HepG2 (cell line): ENCODE data around the gene LRRFIP2. TPM values are rescaled to one million over a fixed set of nuclear protein-coding genes. Genes with fewer than 3 reads are reported as not detected.
"Not testable (repeated sequence)": the region's sequence is repeated elsewhere in the genome, so short reads cannot be mapped to it uniquely, and the experiment has no call there.

Source experiments
- ATAC-seq: fragments of 200-7000 bp; cut with Tn5 transposase; 3 replicates; pipeline ENCODE4 v1.9.1; 2020; ENCODE audit warnings: mild to moderate bottlenecking, moderate library complexity
- BruUV-seq: library from RNA; stranded (reverse); fragments of 400-500 nt; replicated peaks from 2 replicates; lab custom pipeline; 2021; lab: Mats Ljungman, UMichigan
- CTCF ChIA-PET: fragments of 300-600 bp; formaldehyde crosslinking; extraction: SDS; loops from one replicate; lab custom pipeline; 2021; ENCODE audit warnings: low total read pairs, inconsistent platforms, low intra/inter-chr PET ratio; lab: Yijun Ruan, JAX
- POLR2A ChIA-PET: fragments of 350-600 bp; sonication (Branson Sonifier 250); formaldehyde crosslinking; loops from one replicate; lab custom pipeline; 2020; ENCODE audit warnings: antibody characterized with exemption, inconsistent platforms; lab: Yijun Ruan, JAX
- DNase-seq: peaks from one replicate; pipeline ENCODE4 v3.0.0-alpha.2; 2015; ENCODE audit warnings: low spot score
- FAIRE-seq: peaks from 3 replicates; lab custom pipeline; 2011; peaks lifted over from hg19 to GRCh38; lab: Jason Lieb, UNC
- H2AFZ ChIP-seq: one replicate; pipeline ENCODE4 v1.6.1; 2011; ENCODE audit warnings: low read length, inconsistent platforms
- H3K27ac ChIP-seq: fragments of 300-600 bp; 3 replicates; pipeline ENCODE4 v1.8.0; 2011; ENCODE audit warnings: mixed run types, mild to moderate bottlenecking, mixed read lengths, low read length, inconsistent platforms; ENCODE audit not compliant: insufficient read depth; ENCODE audit errors: extremely low read length
- H3K27me3 ChIP-seq, 2 experiments: fragments of 200-600 bp in 1 of 2; 2 replicates in 1 of 2; 3 replicates in 1 of 2; pipeline versions ENCODE4 v1.6.0 to v1.8.0; 2011; ENCODE audit warnings: low read length in 2 of 2, mild to moderate bottlenecking in 2 of 2, moderate library complexity in 2 of 2, inconsistent platforms in 1 of 2; ENCODE audit not compliant: insufficient read depth in 2 of 2, control insufficient read depth in 1 of 2
- H3K36me3 ChIP-seq, 2 experiments: fragments of 200-600 bp in 1 of 2; replicated peaks in 1 of 2; 2 replicates in 1 of 2; 3 replicates in 1 of 2; pipeline versions ENCODE4 v1.5.1 to v1.8.0; 2011; ENCODE audit warnings: low read length in 2 of 2, inconsistent platforms in 1 of 2; ENCODE audit not compliant: insufficient read depth in 2 of 2, control insufficient read depth in 1 of 2
- H3K4me1 ChIP-seq: 2 replicates; pipeline ENCODE4 v1.5.1; 2012; ENCODE audit warnings: low read length, inconsistent platforms; ENCODE audit not compliant: insufficient read depth
- H3K4me2 ChIP-seq: 2 replicates; pipeline ENCODE4 v1.6.0; 2011; ENCODE audit warnings: low read depth, low read length, inconsistent platforms
- H3K4me3 ChIP-seq, 3 experiments: fragments of 200-600 bp in 1 of 3; sonication (generic), shearing (Covaris generic) in 1 of 3; replicated peaks in 1 of 3; 2 replicates each; pipeline ENCODE4 v1.5.1; 2011 to 2016; ENCODE audit warnings: low read length in 3 of 3, inconsistent platforms in 2 of 3, low read depth in 2 of 3, mild to moderate bottlenecking in 2 of 3, control low read depth in 1 of 3, mixed read lengths in 1 of 3; ENCODE audit not compliant: insufficient read depth in 1 of 3
- H3K79me2 ChIP-seq: one replicate; pipeline ENCODE4 v1.6.1; 2011; ENCODE audit warnings: low read length, inconsistent platforms; ENCODE audit not compliant: insufficient read depth
- H3K9ac ChIP-seq: 2 replicates; pipeline ENCODE4 v1.6.0; 2011; ENCODE audit warnings: mild to moderate bottlenecking, low read depth, low read length, inconsistent platforms; ENCODE audit not compliant: insufficient read depth
- H3K9me3 ChIP-seq: 2 replicates; pipeline ENCODE4 v1.5.1; 2012; ENCODE audit warnings: mild to moderate bottlenecking, low read length
- H4K20me1 ChIP-seq: 2 replicates; pipeline ENCODE4 v1.6.0; 2011; ENCODE audit warnings: inconsistent platforms, mild to moderate bottlenecking, low read length, moderate library complexity; ENCODE audit not compliant: insufficient read depth
- ELF4 ChIP-seq: sonication (generic); formaldehyde crosslinking; IDR thresholded peaks from 2 replicates; pipeline ENCODE4 v1.5.0; 2020; ENCODE audit warnings: missing genetic modification reagents, mild to moderate bottlenecking, moderate library complexity, borderline replicate concordance
- MAFF ChIP-seq: IDR thresholded peaks from 2 replicates; pipeline ENCODE4 v1.6.1; 2011; ENCODE audit warnings: low read depth, low read length, improper control_type of control experiment
- MAFK ChIP-seq, 2 experiments: IDR thresholded peaks in 1 of 2; conservative IDR thresholded peaks in 1 of 2; 2 replicates each; pipeline ENCODE4 v1.6.1; 2011; ENCODE audit warnings: improper control_type of control experiment in 2 of 2, low read length in 2 of 2
- WGBS: methylation state at CpG from one replicate; pipeline ENCODE4 v1.1.6; 2017; ENCODE audit warnings: low lambda C conversion rate; 5-methylcytosine and 5-hydroxymethylcytosine counted together
- in situ Hi-C: cut with HindIII; loops from 2 replicates; pipeline ENCODE4 v1.10.0; 2017; ENCODE audit warnings: low pct_unique_long_range_greater_than_20kb; ENCODE audit not compliant: extremely low pct_ligation_motif_present
- intact Hi-C: fragments of 100-400 bp; cut with micrococcal nuclease; formaldehyde crosslinking; loops from one replicate; pipeline ENCODE4 v1.10.0; 2022; ENCODE audit not compliant: unreplicated experiment
- polyA plus RNA-seq, 8 experiments: library from polyadenylated mRNA; depleted of rRNA in 3 of 8; stranded (reverse) in 7 of 8; unstranded in 1 of 8; fragments of >200 nt; fragmentation: Illumina TruSeq in 4 of 8; extraction: Trizol in 4 of 8; gene quantifications; 2 replicates each; pipeline versions ENCODE4 v1.2.1 to v1.2.3, GENCODE V29; 2011 to 2016; ENCODE audit warnings: low read depth in 4 of 8, missing spikeins in 1 of 8, mixed read lengths in 1 of 8; ENCODE audit not compliant: insufficient read depth in 1 of 8
- total RNA-seq, 5 experiments: library from RNA; depleted of rRNA; stranded (reverse); fragments of >200 nt; fragmentation: Illumina TruSeq; extraction: Trizol; gene quantifications; 2 replicates each; pipeline ENCODE4 v1.2.3, GENCODE V29; 2016; ENCODE audit warnings: low read depth in 1 of 5
- TF ChIP-seq, protein P1 (sequence below): IDR thresholded peaks from 2 replicates; pipeline ENCODE4 v1.6.1; 2012; ENCODE audit warnings: low read depth, low read length, improper control_type of control experiment

Gene LRRFIP2
- total and polyA plus RNA-seq, 2 of the 13 experiments (the other 11 are each of a cell fraction or from before 2014, with no cell fraction given): 13.5 to 32.2 TPM

DNA sequence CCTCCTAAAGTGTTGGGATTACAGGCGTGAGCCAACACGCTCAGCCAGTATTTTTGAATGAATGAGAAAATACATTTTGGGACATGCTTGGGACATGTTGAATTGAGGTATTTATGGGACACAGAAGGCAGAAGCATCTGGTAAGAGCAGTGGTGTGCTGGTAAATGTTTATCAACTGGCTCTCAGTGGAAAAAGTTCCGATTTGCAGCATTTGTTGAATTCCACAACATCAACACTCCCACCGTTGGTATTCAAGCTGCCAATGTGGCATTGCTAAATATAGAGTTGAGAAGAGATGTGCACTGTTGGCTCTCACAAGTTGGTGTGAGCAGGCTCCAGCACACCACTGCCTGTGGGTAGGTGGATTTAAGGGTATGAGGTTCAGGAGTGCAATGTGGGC is 35.8 kb upstream of the LRRFIP2 start:
- H3K36me3 ChIP-seq: no peaks in the 10 kb centered on the region
- H4K20me1 ChIP-seq: no peaks in the 10 kb centered on the region
- ChIA-PET POLR2A (no interaction called here), CTCF (no interaction called here)
- no peak for DNase-seq
- no peaks in the 10 kb centered on the region for H3K79me2 ChIP-seq
- no peak overlapping the region for H2AFZ ChIP-seq
- in situ Hi-C loops (loop anchor here (10.0 to 25.0 kb wide), 2 partner anchors 185 to 473 kb away; no protein-coding TSS in a partner anchor), intact Hi-C loops (no loop called here)
- H3K9me3 ChIP-seq: no peaks in the 10 kb centered on the region
- no peak overlapping the region for H3K4me3 ChIP-seq
- no TSS peak for BruUV-seq
- no peak overlapping the region for H3K4me2 ChIP-seq
- no peak overlapping the region for H3K27ac ChIP-seq
- 39% methylated on average over 4 of the region's 4 CpGs for WGBS
- H3K4me1 ChIP-seq: peaks cover 14% of the 10 kb centered on the region
- no peak overlapping the region for H3K9ac ChIP-seq
- no peaks in the 10 kb centered on the region for H3K27me3 ChIP-seq
- FAIRE-seq: no peak
- TF ChIP-seq, protein P1, sequence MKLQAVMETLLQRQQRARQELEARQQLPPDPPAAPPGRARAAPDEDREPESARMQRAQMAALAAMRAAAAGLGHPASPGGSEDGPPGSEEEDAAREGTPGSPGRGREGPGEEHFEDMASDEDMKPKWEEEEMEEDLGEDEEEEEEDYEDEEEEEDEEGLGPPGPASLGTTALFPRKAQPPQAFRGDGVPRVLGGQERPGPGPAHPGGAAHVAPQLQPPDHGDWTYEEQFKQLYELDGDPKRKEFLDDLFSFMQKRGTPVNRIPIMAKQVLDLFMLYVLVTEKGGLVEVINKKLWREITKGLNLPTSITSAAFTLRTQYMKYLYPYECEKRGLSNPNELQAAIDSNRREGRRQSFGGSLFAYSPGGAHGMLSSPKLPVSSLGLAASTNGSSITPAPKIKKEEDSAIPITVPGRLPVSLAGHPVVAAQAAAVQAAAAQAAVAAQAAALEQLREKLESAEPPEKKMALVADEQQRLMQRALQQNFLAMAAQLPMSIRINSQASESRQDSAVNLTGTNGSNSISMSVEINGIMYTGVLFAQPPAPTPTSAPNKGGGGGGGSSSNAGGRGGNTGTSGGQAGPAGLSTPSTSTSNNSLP: no peak
- TF ChIP-seq ELF4 (CRISPR knock-in tag): no peak
- ATAC-seq: no peak

DNA sequence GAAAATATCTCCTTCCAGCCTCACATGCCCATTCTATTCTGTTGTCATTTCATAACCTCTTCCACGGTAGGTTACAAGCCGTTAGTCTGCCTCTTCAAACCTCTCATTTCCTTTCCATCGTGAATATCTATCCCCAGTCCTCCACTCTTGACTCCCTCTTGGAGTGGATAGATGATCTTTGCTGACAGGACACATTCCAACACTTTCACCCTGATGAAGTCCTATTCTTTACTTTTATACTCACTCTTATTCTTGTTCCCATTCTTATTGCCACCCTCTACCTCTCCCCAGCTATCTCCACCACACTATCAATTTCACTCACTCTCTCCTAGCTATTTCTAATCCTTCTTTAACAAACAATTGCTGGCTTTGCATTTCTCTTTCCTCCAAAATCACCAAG is 34.2 kb upstream of the LRRFIP2 start:
- intact Hi-C loops, H3K36me3 ChIP-seq, H3K4me1 ChIP-seq, H3K27me3 ChIP-seq, POLR2A ChIA-PET, FAIRE-seq, DNase-seq, H2AFZ ChIP-seq, CTCF ChIA-PET, H3K4me2 ChIP-seq, ATAC-seq, H3K79me2 ChIP-seq, H4K20me1 ChIP-seq, H3K27ac ChIP-seq, H3K4me3 ChIP-seq, H3K9ac ChIP-seq, BruUV-seq, H3K9me3 ChIP-seq: not testable (repeated sequence)
- TF ChIP-seq MAFK (conservative IDR thresholded peaks at IDR 0.05 in 1 of 2, IDR thresholded peaks at IDR 0.05 in 1 of 2; ENCODE audit: low read length in 2 of 2) (peak; percentile 35 to 43; a peak in 2 of 4 replicates), MAFF (peak; percentile 40)
- in situ Hi-C loops: loop anchor here (25.0 kb wide), 1 partner anchor 471 kb away; no protein-coding TSS in a partner anchor
- WGBS: 2% methylated on average over 3 of the region's 3 CpGs

- H2AFZ ChIP-seq, H3K27me3 ChIP-seq, H3K27ac ChIP-seq, H4K20me1 ChIP-seq, POLR2A ChIA-PET, H3K4me3 ChIP-seq, ATAC-seq, H3K79me2 ChIP-seq, FAIRE-seq, H3K36me3 ChIP-seq, H3K9me3 ChIP-seq, CTCF ChIA-PET, intact Hi-C loops, H3K4me1 ChIP-seq, H3K9ac ChIP-seq, H3K4me2 ChIP-seq, BruUV-seq, DNase-seq: not testable (repeated sequence)
- in situ Hi-C loops: loop anchor here (25.0 kb wide), 1 partner anchor 471 kb away; no protein-coding TSS in a partner anchor
- 37% methylated on average over 3 of the region's 3 CpGs for WGBS
Measured at GRCh38 chr3:37208008-37208407, 33.6 kb upstream of the LRRFIP2 start.
